Suprapubic skin (tissue), 4 donors: ENCODE results near the gene OMD. TPM values are rescaled to one million over a fixed set of nuclear protein-coding genes. Genes with fewer than 3 reads are reported as not detected.

Source experiments
- DNase-seq, 2 donors: peaks; one replicate each; pipeline ENCODE4 v3.0.0-alpha.2; 2019; ENCODE audit warnings: low spot score in 2 of 2
- H3K27ac ChIP-seq: fragments of 200-600 bp; sonication (generic); one replicate; pipeline ENCODE4 v1.5.1; 2019
- H3K27me3 ChIP-seq: fragments of 200-600 bp; sonication (generic); one replicate; pipeline ENCODE4 v1.5.1; 2019
- H3K36me3 ChIP-seq: fragments of 200-600 bp; sonication (generic); one replicate; pipeline ENCODE4 v1.5.1; 2019
- H3K4me1 ChIP-seq: fragments of 200-600 bp; sonication (generic); one replicate; pipeline ENCODE4 v1.5.1; 2019
- H3K4me3 ChIP-seq: fragments of 200-600 bp; sonication (generic); one replicate; pipeline ENCODE4 v1.5.1; 2019; ENCODE audit warnings: mild to moderate bottlenecking
- H3K9me3 ChIP-seq: fragments of 200-600 bp; sonication (generic); one replicate; pipeline ENCODE4 v1.5.1; 2019
- CTCF ChIP-seq, 2 donors: fragments of 200-600 bp in 1 of 2; fragments of 450-650 bp in 1 of 2; sonication (generic) in 1 of 2; IDR thresholded peaks; one replicate each; pipeline ENCODE4 v1.5.1; 2016 to 2019; ENCODE audit warnings: antibody characterized with exemption in 2 of 2, mild to moderate bottlenecking in 1 of 2, moderate library complexity in 1 of 2
- EP300 ChIP-seq: sonication (generic); formaldehyde crosslinking; IDR thresholded peaks from one replicate; pipeline ENCODE4 v1.6.1; 2017; ENCODE audit warnings: antibody characterized with exemption
- POLR2A ChIP-seq, 2 donors: fragments of 450-650 bp; IDR thresholded peaks; one replicate each; pipeline ENCODE4 v1.6.1; 2017; ENCODE audit warnings: antibody characterized with exemption in 2 of 2, mild to moderate bottlenecking in 2 of 2, moderate library complexity in 2 of 2
- POLR2AphosphoS5 ChIP-seq, 3 donors: sonication (generic); formaldehyde crosslinking; IDR thresholded peaks; one replicate each; pipeline ENCODE4 v1.6.1; 2017; ENCODE audit warnings: antibody characterized with exemption in 3 of 3
- WGBS: methylation state at CpG from one replicate; pipeline ENCODE4 v1.1.5; 2018; 5-methylcytosine and 5-hydroxymethylcytosine counted together
- total RNA-seq, 4 donors: library from RNA; depleted of rRNA; stranded (reverse); fragments of >200 nt; gene quantifications; one replicate each; pipeline ENCODE4 v1.1.0, GENCODE V29; 2016

The OMD gene
- 1 to 10 TPM; 2.5 to 5.2 (median 2.7) TPM for total RNA-seq

GRCh38 chr9:92424340-92424739 is at the start of gene OMD:
Gene OMD, minus strand, starts transcription at chr9:92424471. Its CDS starts 6,913 bp downstream, at chr9:92417558.
- H3K27me3 ChIP-seq = no peaks in the 10 kb centered on the region
- H3K27ac ChIP-seq = peak within 1 kb of the TSS; percentile 27
- H3K4me3 ChIP-seq = peak within 1 kb of the TSS; percentile 30
- peaks cover 7% of the 10 kb centered on the region for H3K4me1 ChIP-seq
- H3K36me3 ChIP-seq = no peaks in the 10 kb centered on the region
- 44% methylated on average over 1 of the region's 1 CpG for WGBS
- DNase-seq = no peak
- TF ChIP-seq POLR2A (IDR thresholded peaks at IDR 0.05) = no peak
- no peak for TF ChIP-seq EP300
- no peak for TF ChIP-seq POLR2AphosphoS5 (IDR thresholded peaks at IDR 0.05)
- no peak for TF ChIP-seq CTCF (IDR thresholded peaks at IDR 0.05)
- no peaks in the 10 kb centered on the region for H3K9me3 ChIP-seq

GRCh38 chr9:92468206-92468605 is 43.9 kb upstream of the OMD start:
- H3K27ac ChIP-seq = peak overlapping the region; percentile 66

GRCh38 chr9:92467511-92467910 is 43.2 kb upstream of the OMD start:
- TF ChIP-seq EP300 (no peak), POLR2AphosphoS5 (IDR thresholded peaks at IDR 0.05) (no peak), CTCF (IDR thresholded peaks at IDR 0.05) (no peak), POLR2A (IDR thresholded peaks at IDR 0.05) (no peak)
- no peaks in the 10 kb centered on the region for H3K9me3 ChIP-seq
- peak overlapping the region; percentile 66 for H3K27ac ChIP-seq
- H3K4me1 ChIP-seq = peaks cover 23% of the 10 kb centered on the region
- no peaks in the 10 kb centered on the region for H3K27me3 ChIP-seq
- no peaks in the 10 kb centered on the region for H3K36me3 ChIP-seq
- no peak for DNase-seq
- H3K4me3 ChIP-seq = no peak overlapping the region
- WGBS = 48% methylated on average over 2 of the region's 2 CpGs

More at GRCh38 chr9:92468206-92468605, 43.9 kb upstream of the OMD start:
- H3K27me3 ChIP-seq = no peaks in the 10 kb centered on the region
- TF ChIP-seq CTCF (IDR thresholded peaks at IDR 0.05) (no peak), EP300 (no peak), POLR2AphosphoS5 (IDR thresholded peaks at IDR 0.05) (no peak), POLR2A (IDR thresholded peaks at IDR 0.05) (no peak)
- no peaks in the 10 kb centered on the region for H3K9me3 ChIP-seq
- peaks cover 23% of the 10 kb centered on the region for H3K4me1 ChIP-seq
- no peak overlapping the region for H3K4me3 ChIP-seq
- 81% methylated on average over 2 of the region's 2 CpGs for WGBS
- no peaks in the 10 kb centered on the region for H3K36me3 ChIP-seq
- DNase-seq = no peak

GRCh38 chr9:92467041-92467440 is 42.8 kb upstream of the OMD start:
- Histone ChIP-seq H3K36me3 (no peaks in the 10 kb centered on the region), H3K4me3 (no peak overlapping the region), H3K27ac (no peak overlapping the region), H3K9me3 (no peaks in the 10 kb centered on the region), H3K4me1 (peaks cover 23% of the 10 kb centered on the region), H3K27me3 (no peaks in the 10 kb centered on the region)
- 71% methylated on average over 1 of the region's 1 CpG for WGBS
- no peak for DNase-seq
- no peak for TF ChIP-seq EP300
- no peak for TF ChIP-seq POLR2A (IDR thresholded peaks at IDR 0.05)
- TF ChIP-seq POLR2AphosphoS5 (IDR thresholded peaks at IDR 0.05) = no peak
- TF ChIP-seq CTCF (IDR thresholded peaks at IDR 0.05) = no peak

- Histone ChIP-seq H3K4me1 (peaks cover 23% of the 10 kb centered on the region), H3K27me3 (no peaks in the 10 kb centered on the region), H3K36me3 (no peaks in the 10 kb centered on the region), H3K9me3 (no peaks in the 10 kb centered on the region), H3K27ac (peak overlapping the region; percentile 27), H3K4me3 (no peak overlapping the region)
- DNase-seq = no peak
- WGBS = 46% methylated on average over 3 of the region's 3 CpGs
- TF ChIP-seq CTCF (IDR thresholded peaks at IDR 0.05) = no peak
- no peak for TF ChIP-seq EP300
- TF ChIP-seq POLR2A (IDR thresholded peaks at IDR 0.05) = no peak
- no peak for TF ChIP-seq POLR2AphosphoS5 (IDR thresholded peaks at IDR 0.05)
Measured at GRCh38 chr9:92463984-92464383, 39.7 kb upstream of the OMD start.
